OCI-LY3 (cell line): ENCODE measurements around the gene P4HB.

Experiments
- H2AFZ ChIP-seq: fragments of 200-600, 300-600 bp; shearing (Covaris generic); 2 replicates; pipeline ENCODE4 v1.6.0; 2014; ENCODE audit warnings: antibody characterized with exemption, low read depth, low read length
- H3K27ac ChIP-seq: fragments of 200-600, 300-600 bp; sonication (generic); 2 replicates; pipeline ENCODE4 v1.5.1; 2014; ENCODE audit warnings: mild to moderate bottlenecking, low read length, moderate library complexity, mixed read lengths
- H3K27me3 ChIP-seq: fragments of 200-600, 300-600 bp; sonication (generic); 2 replicates; pipeline ENCODE4 v1.6.1; 2014; ENCODE audit warnings: low read depth, low read length, mixed read lengths
- H3K36me3 ChIP-seq: fragments of 200-600, 300-600 bp; sonication (generic); replicated peaks from 2 replicates; pipeline ENCODE3; 2014; ENCODE audit warnings: low read depth, low read length, mixed read lengths
- H3K4me1 ChIP-seq: fragments of 300-600, 200-600 bp; sonication (generic); 2 replicates; pipeline ENCODE4 v1.6.1; 2014; ENCODE audit warnings: low read length, mixed read lengths
- H3K4me2 ChIP-seq: fragments of 200-600, 300-600 bp; sonication (generic); 2 replicates; pipeline ENCODE4 v1.6.1; 2014; ENCODE audit warnings: low read length, mixed read lengths
- H3K4me3 ChIP-seq: fragments of 300-600, 200-600 bp; sonication (generic); 2 replicates; pipeline ENCODE4 v1.5.1; 2014; ENCODE audit warnings: antibody characterized with exemption, mild to moderate bottlenecking, low read length, moderate library complexity
- H3K79me2 ChIP-seq: fragments of 300-600, 200-600 bp; shearing (Covaris generic); 2 replicates; pipeline ENCODE4 v1.6.1; 2014; ENCODE audit warnings: mild to moderate bottlenecking, low read length, mixed read lengths
- H3K9ac ChIP-seq: fragments of 300-600, 200-600 bp; shearing (Covaris generic); 2 replicates; pipeline ENCODE4 v1.6.0; 2014; ENCODE audit warnings: mild to moderate bottlenecking, low read length, moderate library complexity
- H3K9me3 ChIP-seq: fragments of 200-600, 300-600 bp; shearing (Covaris generic); 2 replicates; pipeline ENCODE4 v1.6.1; 2014; ENCODE audit warnings: low read length, mixed read lengths; ENCODE audit not compliant: insufficient read depth
- H4K20me1 ChIP-seq: fragments of 200-600, 300-600 bp; sonication (generic); 2 replicates; pipeline ENCODE4 v1.6.1; 2016; ENCODE audit warnings: low read length, mixed read lengths; ENCODE audit not compliant: insufficient read depth
- CTCF ChIP-seq: fragments of 200-600, 300-600 bp; sonication (generic); IDR thresholded peaks from 2 replicates; pipeline ENCODE4 v1.5.1; 2014; ENCODE audit warnings: antibody characterized with exemption, low read length, low read depth
- EZH2phosphoT487 ChIP-seq: fragments of 200-600 bp; shearing (Covaris generic); IDR thresholded peaks from 2 replicates; pipeline ENCODE4 v1.6.1; 2018; ENCODE audit warnings: antibody characterized with exemption, mixed run types, low read depth

Gene P4HB

GRCh38 chr17:81813861-81814683, 46.3 kb downstream of the P4HB start:
- Histone ChIP-seq H3K79me2 (no peaks in the 10 kb centered on the region), H3K9ac (no peak overlapping the region), H3K36me3 (no peaks in the 10 kb centered on the region), H3K4me3 (no peak overlapping the region), H3K27ac (no peak overlapping the region), H3K4me1 (no peaks in the 10 kb centered on the region), H3K4me2 (no peak overlapping the region), H3K9me3 (no peaks in the 10 kb centered on the region), H3K27me3 (no peaks in the 10 kb centered on the region), H2AFZ (no peak overlapping the region), H4K20me1 (no peaks in the 10 kb centered on the region)
- TF ChIP-seq CTCF (no peak), EZH2phosphoT487 (no peak)

- H3K27me3 ChIP-seq, result no peaks in the 10 kb centered on the region
- H3K9me3 ChIP-seq, result no peaks in the 10 kb centered on the region
- no peak overlapping the region for H3K27ac ChIP-seq
- H3K9ac ChIP-seq, result no peak overlapping the region
- H4K20me1 ChIP-seq, result no peaks in the 10 kb centered on the region
- no peak overlapping the region for H3K4me3 ChIP-seq
- no peaks in the 10 kb centered on the region for H3K79me2 ChIP-seq
- H3K36me3 ChIP-seq, result no peaks in the 10 kb centered on the region
- no peak overlapping the region for H2AFZ ChIP-seq
- H3K4me1 ChIP-seq, result no peaks in the 10 kb centered on the region
- no peak overlapping the region for H3K4me2 ChIP-seq
- TF ChIP-seq CTCF, result no peak
- TF ChIP-seq EZH2phosphoT487, result no peak
Observed at GRCh38 chr17:81813371-81813684, 47.0 kb downstream of the P4HB start.

DNA sequence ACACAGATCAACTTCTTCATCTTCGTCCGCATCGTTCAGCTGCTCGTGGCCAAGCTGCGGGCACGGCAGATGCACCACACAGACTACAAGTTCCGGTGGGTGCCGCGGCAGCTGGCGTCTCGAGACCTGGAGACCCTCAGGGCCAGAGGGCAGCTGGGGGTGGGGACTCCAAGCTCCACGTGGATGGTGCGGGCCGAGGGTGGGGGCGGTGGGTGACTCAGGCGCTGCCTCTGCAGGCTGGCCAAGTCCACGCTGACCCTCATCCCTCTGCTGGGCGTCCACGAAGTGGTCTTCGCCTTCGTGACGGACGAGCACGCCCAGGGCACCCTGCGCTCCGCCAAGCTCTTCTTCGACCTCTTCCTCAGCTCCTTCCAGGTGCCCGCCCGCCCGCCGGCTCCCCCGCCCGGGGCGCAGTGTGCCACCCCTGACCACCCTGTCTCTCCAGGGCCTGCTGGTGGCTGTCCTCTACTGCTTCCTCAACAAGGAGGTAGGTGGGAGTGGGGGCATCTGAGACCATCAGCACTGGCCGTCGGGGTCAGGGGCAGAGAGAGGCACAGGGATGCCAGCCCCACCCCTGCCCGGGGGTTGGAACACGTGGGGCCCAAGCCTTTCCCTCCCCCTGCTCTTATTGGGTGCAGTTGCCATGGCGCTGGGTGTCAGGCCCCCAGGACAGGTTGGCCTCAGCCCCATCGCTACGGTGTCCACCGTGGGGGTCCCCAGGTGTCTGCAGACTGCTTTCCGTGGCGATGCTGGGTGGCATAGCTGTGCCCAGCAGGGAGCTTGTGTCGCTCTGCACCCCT, 47.6 kb downstream of the P4HB start:
- no peaks in the 10 kb centered on the region for H3K36me3 ChIP-seq
- no peaks in the 10 kb centered on the region for H3K4me1 ChIP-seq
- H3K4me2 ChIP-seq, result no peak overlapping the region
- H3K79me2 ChIP-seq, result no peaks in the 10 kb centered on the region
- H3K27ac ChIP-seq, result no peak overlapping the region
- H2AFZ ChIP-seq, result no peak overlapping the region
- H3K27me3 ChIP-seq, result no peaks in the 10 kb centered on the region
- TF ChIP-seq CTCF, result no peak
- TF ChIP-seq EZH2phosphoT487, result no peak
- H3K9ac ChIP-seq, result no peak overlapping the region
- H3K4me3 ChIP-seq, result no peak overlapping the region
- no peaks in the 10 kb centered on the region for H4K20me1 ChIP-seq
- no peaks in the 10 kb centered on the region for H3K9me3 ChIP-seq
